Ectodermal cell (in vitro differentiated cells): Measurements from ENCODE around the gene TTC27.

Experiments
- H3K27ac ChIP-seq: 2 replicates; pipeline ENCODE4 v1.7.0; 2013; ENCODE audit warnings: mild to moderate bottlenecking, low read depth, low read length; ENCODE audit not compliant: insufficient read depth, poor library complexity, severe bottlenecking
- H3K27me3 ChIP-seq: 2 replicates; pipeline ENCODE4 v1.7.0; 2013; ENCODE audit warnings: mild to moderate bottlenecking, low read length; ENCODE audit not compliant: insufficient read depth, control insufficient read depth, poor library complexity, severe bottlenecking
- H3K36me3 ChIP-seq: one replicate; pipeline ENCODE4 v1.7.0; 2013; ENCODE audit warnings: low read length; ENCODE audit not compliant: control insufficient read depth, insufficient read depth
- H3K4me1 ChIP-seq: one replicate; pipeline ENCODE4 v1.7.0; 2013; ENCODE audit warnings: low read length; ENCODE audit not compliant: control insufficient read depth, insufficient read depth
- H3K4me3 ChIP-seq: 2 replicates; pipeline ENCODE4 v1.7.0; 2013; ENCODE audit warnings: low read depth, low read length, control low read depth; ENCODE audit not compliant: insufficient read depth
- H3K9me3 ChIP-seq: 2 replicates; pipeline ENCODE4 v1.7.0; 2013; ENCODE audit warnings: mild to moderate bottlenecking, low read length, moderate library complexity; ENCODE audit not compliant: control insufficient read depth
- WGBS, 2 experiments: methylation state at CpG; one replicate each; pipeline ENCODE4 v1.1.7; 2013; ENCODE audit warnings: missing lambda C conversion rate in 2 of 2; 5-methylcytosine and 5-hydroxymethylcytosine counted together

The TTC27 gene

GRCh38 chr2:32788114-32788513, 160.3 kb downstream of the TTC27 start:
- 93 to 94% methylated on average over 1 of the region's 1 CpG for WGBS, 2 experiments
- Histone ChIP-seq H3K27ac (no peak overlapping the region), H3K4me3 (no peak overlapping the region), H3K4me1 (no peaks in the 10 kb centered on the region), H3K36me3 (no peaks in the 10 kb centered on the region), H3K9me3 (no peaks in the 10 kb centered on the region), H3K27me3 (no peaks in the 10 kb centered on the region)

GRCh38 chr2:32792416-32792815, 164.6 kb downstream of the TTC27 start:
- Histone ChIP-seq H3K4me1 (no peaks in the 10 kb centered on the region), H3K27me3 (no peaks in the 10 kb centered on the region), H3K9me3 (no peaks in the 10 kb centered on the region), H3K36me3 (no peaks in the 10 kb centered on the region), H3K4me3 (no peak overlapping the region), H3K27ac (no peak overlapping the region)
- 97 to 100% methylated on average over 1 of the region's 1 CpG for WGBS, 2 experiments

- no peaks in the 10 kb centered on the region for H3K4me1 ChIP-seq
- H3K27ac ChIP-seq: no peak overlapping the region
- no peaks in the 10 kb centered on the region for H3K9me3 ChIP-seq
- H3K36me3 ChIP-seq: no peaks in the 10 kb centered on the region
- WGBS, 2 experiments: 90 to 92% methylated on average over 2 of the region's 2 CpGs
- H3K4me3 ChIP-seq: no peak overlapping the region
- no peaks in the 10 kb centered on the region for H3K27me3 ChIP-seq
These were observed 171.0 kb downstream of the TTC27 start for GRCh38 chr2:32798829-32799228.

- 95 to 100% methylated on average over 3 of the region's 3 CpGs for WGBS, 2 experiments
- Histone ChIP-seq H3K9me3 (no peaks in the 10 kb centered on the region), H3K27ac (no peak overlapping the region), H3K36me3 (no peaks in the 10 kb centered on the region), H3K4me3 (no peak overlapping the region), H3K27me3 (no peaks in the 10 kb centered on the region), H3K4me1 (no peaks in the 10 kb centered on the region)
These were observed 173.9 kb downstream of the TTC27 start for GRCh38 chr2:32801741-32802140.

- WGBS, 2 experiments: 90 to 94% methylated on average over 4 of the region's 4 CpGs
- H3K36me3 ChIP-seq: no peaks in the 10 kb centered on the region
These were observed 175.0 kb downstream of the TTC27 start for GRCh38 chr2:32802877-32803276.

GRCh38 chr2:32804205-32804604, 176.4 kb downstream of the TTC27 start:
- Histone ChIP-seq H3K27ac (no peak overlapping the region), H3K36me3 (no peaks in the 10 kb centered on the region), H3K27me3 (no peaks in the 10 kb centered on the region), H3K9me3 (no peaks in the 10 kb centered on the region), H3K4me1 (no peaks in the 10 kb centered on the region), H3K4me3 (no peak overlapping the region)
- WGBS, 2 experiments: 93% methylated on average over 1 of the region's 2 CpGs; no CpG with 5 or more reads in 1 of the 2 experiments

More at GRCh38 chr2:32802877-32803276, 175.0 kb downstream of the TTC27 start:
- Histone ChIP-seq H3K9me3 (no peaks in the 10 kb centered on the region), H3K27ac (no peak overlapping the region), H3K27me3 (no peaks in the 10 kb centered on the region), H3K4me3 (no peak overlapping the region), H3K4me1 (no peaks in the 10 kb centered on the region)

GRCh38 chr2:32805104-32806095, 177.6 kb downstream of the TTC27 start:
- Histone ChIP-seq H3K27me3 (no peaks in the 10 kb centered on the region), H3K4me1 (no peaks in the 10 kb centered on the region), H3K36me3 (no peaks in the 10 kb centered on the region), H3K9me3 (no peaks in the 10 kb centered on the region), H3K27ac (no peak overlapping the region), H3K4me3 (no peak overlapping the region)
- 91% methylated on average over 4 of the region's 4 CpGs for WGBS, 2 experiments

GRCh38 chr2:32806857-32807256, 179.0 kb downstream of the TTC27 start:
- Histone ChIP-seq H3K4me3 (no peak overlapping the region), H3K4me1 (no peaks in the 10 kb centered on the region), H3K36me3 (no peaks in the 10 kb centered on the region), H3K9me3 (no peaks in the 10 kb centered on the region), H3K27me3 (no peaks in the 10 kb centered on the region), H3K27ac (no peak overlapping the region)
- 80 to 100% methylated on average over 1 of the region's 1 CpG for WGBS, 2 experiments

GRCh38 chr2:32807662-32808061, 179.8 kb downstream of the TTC27 start:
- Histone ChIP-seq H3K9me3 (no peaks in the 10 kb centered on the region), H3K27me3 (no peaks in the 10 kb centered on the region), H3K27ac (no peak overlapping the region), H3K4me1 (no peaks in the 10 kb centered on the region), H3K36me3 (no peaks in the 10 kb centered on the region), H3K4me3 (no peak overlapping the region)
- WGBS, 2 experiments: 91 to 93% methylated on average over 5 of the region's 5 CpGs

- H3K27ac ChIP-seq: no peak overlapping the region
- no peaks in the 10 kb centered on the region for H3K4me1 ChIP-seq
- no peak overlapping the region for H3K4me3 ChIP-seq
- H3K27me3 ChIP-seq: no peaks in the 10 kb centered on the region
- H3K36me3 ChIP-seq: no peaks in the 10 kb centered on the region
- H3K9me3 ChIP-seq: no peaks in the 10 kb centered on the region
- WGBS, 2 experiments: 73 to 77% methylated on average over 4 of the region's 4 CpGs
These were observed 183.2 kb downstream of the TTC27 start for GRCh38 chr2:32810909-32811495.
